GM18519 (cell line): ENCODE measurements around the gene ZDBF2.
A peak's percentile ranks its signal among the peaks of the same experiment; 100 is the strongest.
"Not testable (repeated sequence)": the region's sequence is repeated elsewhere in the genome, so short reads cannot be mapped to it uniquely, and the experiment has no call there.

Experiments used
- ATAC-seq: cut with Tn5 transposase; IDR thresholded peaks from one replicate; pipeline ENCODE4 v1.9.1; 2021; ENCODE audit warnings: mild to moderate bottlenecking, moderate library complexity; ENCODE audit not compliant: unreplicated experiment, low FRiP score

The ZDBF2 gene

DNA sequence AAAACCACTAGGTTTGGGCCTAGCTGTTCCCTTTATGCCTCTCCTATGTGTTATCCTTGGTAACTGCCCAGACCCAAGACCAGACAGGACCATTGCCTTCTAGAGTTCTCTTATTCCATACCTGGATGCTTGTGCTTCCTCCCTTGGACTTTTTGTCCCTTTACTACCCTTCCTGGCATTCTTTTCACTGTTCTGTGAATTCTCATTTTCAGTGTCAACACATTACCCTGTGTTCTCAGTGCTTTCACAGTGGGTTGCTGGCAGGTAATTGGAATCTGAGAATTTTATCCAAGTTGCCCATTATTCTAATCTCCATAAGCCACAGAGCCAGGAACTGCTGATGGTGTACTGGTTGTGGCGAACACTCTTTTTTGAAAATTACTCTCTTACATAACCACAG lies 41.7 kb downstream of the ZDBF2 start:
- no peak for ATAC-seq

DNA sequence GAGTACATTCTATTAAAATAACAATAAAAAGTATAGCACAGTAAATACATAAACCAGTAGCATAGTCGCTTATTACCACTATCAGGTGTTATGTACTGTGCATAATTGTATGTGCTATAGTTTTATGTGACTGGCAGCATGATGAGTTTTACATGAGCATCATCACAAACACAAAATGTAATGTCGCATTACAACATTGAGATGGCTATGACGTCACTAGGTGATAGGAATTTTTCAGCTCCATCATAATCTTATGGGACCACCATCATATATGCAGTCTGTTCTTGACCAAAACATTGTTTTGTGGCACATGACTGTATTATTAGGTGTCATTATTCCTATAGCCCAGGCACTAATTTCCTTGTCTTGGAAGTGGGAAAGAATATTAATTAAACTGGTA lies 48.6 kb downstream of the ZDBF2 start:
- no peak for ATAC-seq

DNA sequence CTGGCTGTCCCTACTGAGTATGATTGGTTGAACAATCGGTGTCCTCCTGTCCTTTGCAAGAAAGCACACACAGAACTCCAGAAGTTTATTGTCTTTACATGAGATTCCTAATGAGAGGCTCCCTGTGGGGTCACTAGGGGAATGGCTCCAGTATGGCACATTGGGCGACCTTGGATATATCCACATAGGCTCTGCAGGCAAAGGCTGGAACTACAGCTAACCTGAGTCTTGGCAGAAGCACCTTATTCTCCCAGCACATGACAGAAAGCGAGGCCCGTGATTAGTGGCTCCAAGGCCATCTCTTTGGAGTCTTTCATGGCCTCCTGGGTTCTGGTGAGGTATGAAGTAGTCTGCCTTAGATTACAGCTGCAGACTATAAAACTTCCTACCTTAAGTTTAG lies 49.0 kb downstream of the ZDBF2 start:
- no peak for ATAC-seq

DNA sequence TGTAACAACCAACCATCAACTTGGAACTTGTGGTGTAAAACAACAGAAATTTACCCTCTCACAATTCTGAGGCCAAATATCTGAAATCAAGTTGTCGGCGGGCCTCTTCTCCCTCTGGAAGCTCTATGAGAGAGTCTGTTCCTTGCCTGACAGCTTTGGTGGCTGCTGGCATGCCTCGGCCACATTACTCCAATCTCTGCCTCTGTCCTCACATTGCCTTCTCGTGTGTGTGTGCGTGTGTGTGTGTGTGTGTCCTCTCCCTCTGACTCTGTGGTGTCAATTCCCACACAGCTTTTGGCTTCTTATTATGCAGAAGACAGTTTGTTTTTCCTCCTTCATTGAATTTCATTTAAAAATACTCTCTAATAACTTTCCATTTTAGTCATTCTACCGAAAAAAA lies 50.4 kb downstream of the ZDBF2 start:
- ATAC-seq = no peak

DNA sequence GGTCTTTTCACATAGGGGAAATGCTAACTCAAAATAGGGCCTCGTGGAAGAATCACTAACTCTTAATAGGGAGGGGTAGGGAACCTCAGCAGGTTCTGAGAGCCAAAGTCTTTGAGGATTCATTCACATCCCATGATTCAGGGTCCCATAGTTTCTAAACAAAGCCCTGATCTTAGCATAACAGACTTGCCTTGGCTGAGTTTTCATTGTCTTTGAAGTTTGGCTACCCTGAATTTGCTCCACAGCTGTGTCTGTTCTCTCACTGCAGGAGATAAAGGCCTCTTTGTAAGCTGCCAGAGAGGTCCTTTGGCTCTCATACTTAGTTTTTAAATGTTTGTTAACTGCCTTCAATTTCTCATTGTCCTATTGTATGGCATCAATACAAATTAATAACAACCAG lies 54.5 kb downstream of the ZDBF2 start:
- ATAC-seq = no peak

DNA sequence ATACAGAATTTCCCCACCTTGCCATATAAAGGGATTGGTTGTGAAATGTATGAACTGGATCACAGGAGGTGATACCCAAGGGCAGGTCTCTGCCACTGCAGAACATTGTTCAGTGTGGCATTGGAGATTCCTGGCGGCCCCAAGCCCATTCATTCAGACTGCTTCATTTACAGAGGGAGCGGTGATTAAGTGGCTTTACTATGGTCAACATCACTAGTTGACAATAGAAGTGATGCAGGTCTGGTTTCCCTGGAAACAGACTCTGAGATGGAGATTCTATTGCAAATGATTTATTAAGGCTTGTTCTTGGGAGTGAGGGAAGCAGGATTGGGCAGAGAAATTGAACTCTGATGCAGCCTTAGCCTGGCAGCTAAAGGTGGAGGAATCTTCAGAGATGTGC lies 62.4 kb downstream of the ZDBF2 start:
- ATAC-seq = no peak

DNA sequence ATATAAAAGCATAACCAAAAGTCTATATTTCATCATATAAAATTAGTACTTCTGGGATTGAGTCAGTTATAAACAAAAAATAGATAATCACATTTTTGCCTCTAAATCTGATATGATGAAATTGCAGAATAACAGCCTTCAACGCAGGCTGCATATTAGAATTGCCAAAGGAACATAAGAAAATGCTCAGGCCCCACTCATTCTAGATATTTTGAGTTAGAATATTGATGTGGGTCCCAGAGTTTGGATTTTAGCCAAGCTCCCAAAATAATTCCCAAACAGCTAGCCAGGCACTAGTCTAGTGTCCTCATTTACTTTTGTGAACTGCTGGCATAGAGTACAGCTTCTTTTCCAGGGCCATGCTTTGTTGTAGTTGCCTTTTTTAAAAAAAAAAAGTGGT lies 63.5 kb downstream of the ZDBF2 start:
- ATAC-seq = no peak

DNA sequence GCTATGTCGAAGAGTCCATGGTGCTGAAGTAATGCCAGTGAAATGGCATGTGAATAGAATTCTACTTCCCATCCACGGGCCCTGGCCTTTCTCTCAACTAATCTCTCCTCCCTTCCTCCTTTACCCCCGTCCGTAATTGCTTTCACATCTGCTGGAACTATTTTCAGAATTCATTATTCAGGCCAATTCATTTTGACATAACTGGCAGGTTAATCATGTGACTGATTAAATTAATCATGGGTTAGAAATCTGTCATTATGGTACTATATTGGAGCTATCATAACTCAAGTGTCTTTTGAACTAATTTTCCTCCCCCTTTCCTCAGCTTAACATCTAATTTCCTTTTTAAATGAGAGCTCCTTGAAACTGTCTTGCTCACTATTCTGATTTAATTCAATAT lies 66.9 kb downstream of the ZDBF2 start:
- ATAC-seq = no peak

DNA sequence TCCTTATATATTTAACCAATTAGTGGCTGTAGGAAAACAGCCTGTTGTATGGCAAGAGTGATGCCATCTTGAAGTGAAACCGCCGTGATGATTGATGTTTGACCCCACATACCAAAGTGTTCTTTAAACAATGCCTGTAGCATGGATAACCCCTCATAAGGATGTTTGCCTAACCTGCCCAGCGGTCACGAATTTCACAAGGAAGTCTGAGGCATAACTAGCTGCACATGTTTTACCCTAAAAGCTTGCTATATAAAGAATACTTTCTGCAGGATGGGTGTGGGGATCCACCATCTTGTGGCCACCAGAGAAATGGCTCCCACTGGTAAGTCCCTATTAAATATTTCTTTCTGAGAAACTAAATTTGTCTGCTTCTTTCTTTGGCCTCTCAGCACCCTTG lies 68.7 kb downstream of the ZDBF2 start:
- ATAC-seq = no peak

DNA sequence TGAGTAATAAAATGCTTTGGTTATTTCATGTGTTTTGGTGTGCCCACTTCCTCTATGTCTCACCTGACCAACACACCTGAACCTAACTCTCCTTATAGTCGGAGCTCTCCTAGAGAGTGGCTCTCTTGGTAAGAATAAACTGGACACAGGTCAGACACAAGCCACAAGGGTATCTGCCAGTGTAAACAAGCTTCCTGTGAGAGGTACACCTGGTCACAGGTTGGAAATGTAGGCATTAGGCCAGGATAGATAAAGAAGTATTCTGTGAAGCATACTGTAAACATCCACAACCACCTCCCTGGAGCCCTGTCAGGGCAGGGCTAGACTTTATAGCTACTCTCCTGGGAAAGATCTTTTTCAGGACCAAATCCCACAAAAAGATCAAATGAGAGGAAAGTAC lies 69.4 kb downstream of the ZDBF2 start:
- ATAC-seq = no peak

DNA sequence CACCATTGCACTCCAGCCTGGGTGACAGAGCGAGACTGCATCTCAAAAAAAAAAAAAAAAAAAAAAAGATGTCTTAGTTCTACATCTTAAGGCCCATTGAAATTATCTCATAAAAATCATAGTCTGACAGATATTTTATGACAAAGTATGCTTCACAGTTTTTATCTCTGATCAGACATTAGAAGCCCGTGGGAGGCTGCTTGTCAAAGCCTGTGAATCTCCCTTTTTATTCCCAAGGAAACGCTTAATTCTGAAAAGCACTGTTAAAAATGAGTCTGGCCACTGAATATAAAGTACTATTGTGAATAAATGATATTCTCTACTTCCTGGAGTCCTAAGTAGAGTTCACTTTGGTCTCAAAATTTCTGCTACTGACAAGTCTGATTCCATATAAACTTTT lies 71.1 kb downstream of the ZDBF2 start:
- ATAC-seq = no peak

DNA sequence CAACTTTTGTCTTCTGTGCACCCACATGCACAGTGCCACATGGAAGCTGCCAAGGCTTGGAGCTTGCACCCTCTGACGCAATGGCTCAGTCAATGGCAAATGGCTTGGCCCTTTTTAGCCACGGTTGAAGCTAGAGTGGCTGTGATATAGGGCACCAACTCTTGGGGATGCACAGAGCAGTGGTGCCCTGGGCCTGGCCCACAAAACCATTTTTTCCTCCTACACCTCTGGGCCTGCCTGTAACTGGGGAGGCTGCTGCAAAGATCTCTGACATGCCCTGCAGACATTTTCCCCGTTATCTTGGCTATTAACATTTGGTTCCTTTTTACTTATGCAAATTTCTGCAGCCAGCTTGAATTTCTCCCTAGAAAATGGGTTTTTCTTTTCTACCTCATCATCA lies 74.9 kb downstream of the ZDBF2 start:
- no peak for ATAC-seq

DNA sequence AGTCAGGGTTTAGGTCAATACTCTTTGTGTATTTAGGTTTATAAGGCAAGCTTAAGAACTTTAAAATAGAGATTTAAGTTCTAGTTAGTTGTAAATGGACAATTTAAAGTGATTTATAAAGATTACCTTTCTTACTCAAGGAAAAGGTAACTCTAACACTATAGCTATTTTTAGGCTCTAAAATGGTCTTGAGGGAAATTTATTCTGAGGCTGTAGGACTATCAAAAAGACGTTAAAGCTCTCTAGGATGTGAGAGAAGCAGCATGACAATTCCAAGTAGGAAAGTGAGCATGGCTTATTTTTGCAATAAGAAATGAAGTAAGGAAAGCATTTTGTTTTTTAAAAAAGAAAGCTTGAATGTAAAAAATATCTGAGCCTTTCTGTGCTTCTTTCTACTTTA lies 78.1 kb downstream of the ZDBF2 start:
- no peak for ATAC-seq

DNA sequence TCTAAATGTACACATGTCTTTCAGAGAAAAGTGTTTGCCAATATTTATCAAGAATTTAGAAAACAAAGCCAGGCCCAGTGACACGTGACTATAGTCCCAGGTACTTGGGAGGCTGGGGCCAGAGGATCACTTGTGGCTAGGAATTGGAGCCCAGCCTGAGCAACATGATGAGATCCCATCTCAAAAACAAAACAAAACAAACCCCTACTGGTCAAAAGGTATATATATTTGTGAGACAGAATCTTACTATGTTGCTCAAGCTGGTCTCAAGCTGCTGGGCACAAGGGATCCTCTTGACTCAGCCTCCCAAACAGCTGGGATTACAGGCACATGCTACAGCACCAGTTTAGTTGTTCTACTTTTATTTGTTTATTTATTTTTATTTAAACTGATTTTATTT lies 79.2 kb downstream of the ZDBF2 start:
- no peak for ATAC-seq

DNA sequence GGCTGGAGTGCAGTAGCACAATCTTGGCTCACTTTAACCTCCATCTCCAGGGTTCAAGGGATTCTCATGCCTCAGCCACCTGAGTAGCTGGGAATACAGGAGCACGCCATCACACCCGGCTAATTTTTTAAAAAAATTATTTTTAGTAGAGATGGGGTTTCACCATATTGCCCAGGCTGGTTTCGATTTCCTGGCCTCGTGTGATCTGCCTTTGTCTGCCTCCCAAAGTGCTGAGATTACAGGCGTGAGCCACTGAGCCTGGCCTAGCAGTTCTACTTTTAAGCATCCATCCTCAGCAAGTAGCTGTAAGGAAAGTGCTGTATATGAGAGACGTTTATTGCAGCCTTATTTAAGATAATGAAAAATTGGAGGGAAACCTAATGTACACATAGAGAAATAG lies 79.7 kb downstream of the ZDBF2 start:
- no peak for ATAC-seq

DNA sequence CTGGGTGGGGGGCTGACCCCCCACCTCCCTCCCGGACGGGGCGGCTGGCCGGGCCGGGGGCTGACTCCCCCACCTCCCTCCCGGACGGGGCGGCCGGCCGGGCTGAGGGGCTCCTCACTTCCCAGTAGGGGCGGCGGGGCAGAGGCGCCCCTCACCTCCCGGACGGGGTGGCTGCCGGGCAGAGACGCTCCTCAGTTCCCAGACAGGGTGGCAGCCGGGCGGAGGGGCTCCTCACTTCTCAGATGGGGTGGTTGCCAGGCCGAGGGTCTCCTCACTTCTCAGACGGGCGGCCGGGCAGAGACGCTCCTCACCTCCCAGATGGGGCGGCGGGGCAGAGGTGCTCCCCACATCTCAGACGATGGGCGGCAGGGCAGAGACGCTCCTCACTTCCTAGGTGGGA lies 82.4 kb downstream of the ZDBF2 start:
- not testable (repeated sequence) for ATAC-seq

DNA sequence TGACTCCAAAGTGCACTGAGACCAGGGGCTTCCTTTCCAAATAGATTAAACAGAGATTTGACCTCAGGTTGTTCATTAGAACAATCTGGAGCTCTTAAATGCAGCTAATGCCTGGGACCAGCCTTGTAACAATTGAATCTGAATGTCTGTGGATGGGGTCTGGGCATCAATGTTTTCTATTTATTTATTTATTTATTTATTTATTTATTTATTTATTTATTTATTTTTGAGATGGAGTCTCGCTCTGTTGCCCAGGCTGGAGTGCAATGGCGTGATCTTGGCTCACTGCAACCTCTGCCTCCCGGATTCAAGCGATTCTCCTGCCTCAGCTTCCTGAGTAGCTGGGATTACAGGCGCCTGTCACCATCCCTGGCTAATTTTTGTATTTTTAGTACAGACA lies 86.4 kb downstream of the ZDBF2 start:
- ATAC-seq = not testable (repeated sequence)

DNA sequence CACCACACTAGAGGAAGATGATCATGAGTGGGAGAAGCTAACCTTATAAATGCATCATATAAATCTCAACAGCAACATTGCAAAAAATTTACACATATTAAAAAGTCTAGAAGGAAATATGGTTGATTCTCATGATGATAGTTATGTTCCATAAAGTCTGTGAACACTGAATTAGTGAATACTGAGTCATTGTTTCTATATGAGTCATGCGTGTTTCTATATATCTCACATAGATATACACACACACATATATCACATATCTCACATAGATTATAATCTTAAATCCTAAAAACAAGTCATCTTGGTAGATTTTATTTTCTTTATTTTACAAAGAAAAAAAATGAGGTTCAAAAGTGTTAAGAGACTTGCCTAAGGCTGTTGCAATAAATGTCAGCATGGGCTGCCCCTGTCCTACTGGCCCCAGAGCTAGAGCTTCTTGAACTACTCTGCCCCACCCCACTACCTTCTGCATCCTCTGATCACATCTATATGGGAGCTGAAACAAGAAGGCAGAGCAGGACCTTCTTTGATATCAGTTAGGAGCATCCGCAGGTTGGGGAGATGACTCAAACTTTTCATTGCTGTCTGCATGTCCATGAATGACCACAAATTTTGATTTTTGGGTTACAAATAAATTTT lies 87.1 kb downstream of the ZDBF2 start:
- peak; percentile 94 for ATAC-seq
